ENCODE results near the gene HOXA10. TPM values are rescaled to one million over a fixed set of nuclear protein-coding genes. Genes with fewer than 3 reads are reported as not detected.

HOXA10 gene
- total RNA-seq, 1 experiment from 2014 or later, result not detected

GRCh38 chr7:27189997-27190748 is 16.1 kb upstream of the HOXA10 start:
- H3T11ph ChIP-seq (ENCODE audit: low read length), result no peak overlapping the region
- H3K4me3 Mint-ChIP-seq, result no peak overlapping the region
- H3K4me1 ChIP-seq (ENCODE audit: insufficient read depth, low read length), result no peaks in the 10 kb centered on the region
- H3K79me1 ChIP-seq (ENCODE audit: insufficient read depth, low read depth, low read length, poor library complexity, severe bottlenecking), result no peaks in the 10 kb centered on the region
- no peak overlapping the region for H2BK120ac ChIP-seq (ENCODE audit: low read depth, low read length, poor library complexity, severe bottlenecking)
- no peak overlapping the region for H3K4me2 ChIP-seq (ENCODE audit: insufficient read depth, insufficient read length, low read length)
- no peak overlapping the region for H2AFZ ChIP-seq (ENCODE audit: low read length)
- H3K27ac Mint-ChIP-seq, result no peak overlapping the region
- no peak overlapping the region for H2AK5ac ChIP-seq (ENCODE audit: insufficient read length, low read length)
- H2BK5ac ChIP-seq (ENCODE audit: insufficient read length, low read length), result no peak overlapping the region
- H3K27me3 Mint-ChIP-seq (ENCODE audit: low read depth), result peaks cover 100% of the 10 kb centered on the region
- no peak overlapping the region for H2BK12ac ChIP-seq (ENCODE audit: insufficient read length, low read depth, low read length)
- TF ChIP-seq CTCF (conservative IDR thresholded peaks at IDR 0.05), result no peak
- no peak overlapping the region for H3K9ac ChIP-seq (ENCODE audit: extremely low read depth, insufficient read length, low read length)
- no peaks in the 10 kb centered on the region for H3K79me2 ChIP-seq (ENCODE audit: insufficient read depth, low read length)
- peaks cover 0 to 2% (median 0%) of the 10 kb centered on the region in 3 experiments; a peak in 2 of 7 replicates for H3K36me3 Mint-ChIP-seq (ENCODE audit: insufficient read depth in 1 of 3, low read depth in 3 of 3)
- H3K23ac ChIP-seq (ENCODE audit: insufficient read length, low read depth, low read length), result no peak overlapping the region
- H3K56ac ChIP-seq (ENCODE audit: insufficient read length, low read depth, low read length), result no peak overlapping the region
- H3K23me2 ChIP-seq (ENCODE audit: insufficient read length, low read depth, low read length, poor library complexity, severe bottlenecking), result no peaks in the 10 kb centered on the region
- peaks cover 99% of the 10 kb centered on the region for H3K27me3 ChIP-seq (ENCODE audit: insufficient read depth, low read length)
- no peak for DNase-seq
- H4K8ac ChIP-seq (replicated peaks; ENCODE audit: insufficient read length, low read depth, low read length), result no peak overlapping the region
- no peak overlapping the region for H3K27ac ChIP-seq (ENCODE audit: insufficient read length, low read depth, low read length)
- H3K9me3 Mint-ChIP-seq, result peaks cover 1 to 17% of the 10 kb centered on the region in 2 experiments; a peak in 3 of 5 replicates
- H3K14ac ChIP-seq (ENCODE audit: insufficient read depth, low read length), result no peak overlapping the region
- no peak overlapping the region for H4K5ac ChIP-seq (ENCODE audit: insufficient read length, low read depth, low read length)
- peaks cover 13 to 36% of the 10 kb centered on the region in 2 experiments for H3K4me1 Mint-ChIP-seq
- H2BK15ac ChIP-seq (ENCODE audit: low read depth, low read length), result no peak overlapping the region
- WGBS (ENCODE audit: extremely low coverage, insufficient read length, low lambda C conversion rate), result no CpG with 5 or more reads among the region's 7 CpGs
- H4K91ac ChIP-seq (ENCODE audit: insufficient read length, low read depth, low read length), result no peak overlapping the region
- H2BK20ac ChIP-seq (ENCODE audit: low read depth, low read length, poor library complexity, severe bottlenecking), result no peak overlapping the region
- no peaks in the 10 kb centered on the region for H3K9me3 ChIP-seq (ENCODE audit: control insufficient read depth, low read depth, low read length)
- H3K18ac ChIP-seq (ENCODE audit: insufficient read length, low read depth, low read length), result no peak overlapping the region
- H4K20me1 ChIP-seq (ENCODE audit: control insufficient read depth, insufficient read depth, insufficient read length), result no peaks in the 10 kb centered on the region
- H3K4ac ChIP-seq (ENCODE audit: low read depth, low read length), result no peak overlapping the region
